Fibroblast of lung (primary cell): ENCODE results near the gene SLC43A1. TPM values are rescaled to one million over a fixed set of nuclear protein-coding genes. Genes with fewer than 3 reads are reported as not detected.

ENCODE experiments used
- DNase-seq, 2 donors: peaks; one replicate each; pipeline versions ENCODE4 v3.0.0 to v3.0.0-alpha.2; 2010; ENCODE audit warnings: low read depth in 2 of 2
- H2AFZ ChIP-seq: 2 replicates; pipeline ENCODE4 v1.5.1; 2012; ENCODE audit warnings: low read length, control low read depth, inconsistent platforms
- H3K27ac ChIP-seq: 2 replicates; pipeline ENCODE4 v1.5.1; 2011; ENCODE audit warnings: low read length, control low read depth; ENCODE audit not compliant: insufficient read depth
- H3K27me3 ChIP-seq: 2 replicates; pipeline ENCODE4 v1.5.1; 2011; ENCODE audit warnings: mild to moderate bottlenecking, low read length; ENCODE audit not compliant: control insufficient read depth, insufficient read depth
- H3K36me3 ChIP-seq: 2 replicates; pipeline ENCODE4 v1.5.1; 2011; ENCODE audit warnings: low read length; ENCODE audit not compliant: control insufficient read depth, insufficient read depth
- H3K4me1 ChIP-seq: 2 replicates; pipeline ENCODE4 v1.5.1; 2011; ENCODE audit warnings: low read length; ENCODE audit not compliant: control insufficient read depth, insufficient read depth; ENCODE audit errors: extremely low read depth
- H3K4me2 ChIP-seq: 2 replicates; pipeline ENCODE4 v1.5.1; 2011; ENCODE audit warnings: low read length, control low read depth; ENCODE audit not compliant: insufficient read depth; ENCODE audit errors: extremely low read depth
- H3K4me3 ChIP-seq, 4 experiments: fragments of 200-600 bp in 1 of 4; sonication (generic) in 1 of 4; replicated peaks in 1 of 4; 2 replicates each; pipeline ENCODE4 v1.5.1; 2011 to 2016; ENCODE audit warnings: low read length in 4 of 4, low read depth in 3 of 4, mild to moderate bottlenecking in 3 of 4, control low read depth in 2 of 4, inconsistent platforms in 1 of 4, mixed read lengths in 1 of 4; ENCODE audit not compliant: insufficient read depth in 1 of 4; ENCODE audit errors: control extremely low read depth in 1 of 4
- H3K79me2 ChIP-seq: 2 replicates; pipeline ENCODE4 v1.5.1; 2012; ENCODE audit warnings: mild to moderate bottlenecking, low read length, inconsistent platforms; ENCODE audit not compliant: control insufficient read depth, insufficient read depth
- H3K9ac ChIP-seq: 2 replicates; pipeline ENCODE4 v1.5.1; 2011; ENCODE audit warnings: mild to moderate bottlenecking, low read length, control low read depth; ENCODE audit not compliant: insufficient read depth
- H3K9me3 ChIP-seq: 2 replicates; pipeline ENCODE4 v1.5.1; 2012; ENCODE audit warnings: low read depth, low read length; ENCODE audit not compliant: control insufficient read depth, insufficient read depth
- H4K20me1 ChIP-seq: 2 replicates; pipeline ENCODE4 v1.5.1; 2011; ENCODE audit warnings: low read length; ENCODE audit not compliant: control insufficient read depth, insufficient read depth; ENCODE audit errors: extremely low read depth
- CTCF ChIP-seq, 2 donors: IDR thresholded peaks in 1 of 2; conservative IDR thresholded peaks in 1 of 2; 1 replicate in 1 of 2; 2 replicates in 1 of 2; pipeline ENCODE4 v1.5.1; 2011 to 2012; ENCODE audit warnings: low read length in 2 of 2, control low read depth in 1 of 2, inconsistent platforms in 1 of 2, low read depth in 1 of 2, mild to moderate bottlenecking in 1 of 2
- EZH2 ChIP-seq: IDR thresholded peaks from 2 replicates; pipeline ENCODE4 v1.5.1; 2012; ENCODE audit warnings: low read length, control low read depth, mild to moderate bottlenecking; ENCODE audit errors: missing control alignments
- polyA plus RNA-seq, 2 donors: library from polyadenylated mRNA; depleted of rRNA in 1 of 2; stranded (reverse) in 1 of 2; unstranded in 1 of 2; fragments of >200 nt; gene quantifications; 2 replicates each; pipeline ENCODE4 v1.2.1, GENCODE V29; 2011 to 2012; ENCODE audit warnings: missing spikeins in 1 of 2
- total RNA-seq: library from RNA; depleted of rRNA; stranded (reverse); fragments of >200 nt; gene quantifications from 2 replicates; pipeline ENCODE4 v1.2.1, GENCODE V29; 2014

The SLC43A1 gene
- total and polyA plus RNA-seq, 2 donors (not counting 1 experiment from before 2014, with no cell fraction given) = 13.2 to 19.8 TPM

DNA sequence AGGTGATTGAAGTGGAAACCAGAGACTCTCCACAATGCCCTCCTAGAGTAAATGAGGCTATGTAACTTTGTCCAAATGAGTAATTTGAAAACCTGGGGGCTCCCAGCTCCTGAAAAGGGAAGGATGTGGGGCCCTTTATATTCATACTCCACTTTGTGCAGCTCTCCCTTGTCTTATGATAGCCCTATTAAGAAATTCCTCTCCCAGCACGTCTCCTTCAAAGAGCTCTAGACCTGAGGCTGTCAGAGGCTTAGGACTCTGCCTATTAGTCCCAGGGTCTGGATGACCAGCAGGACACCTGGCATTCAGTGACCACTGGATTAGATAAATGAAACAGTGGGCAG, 2.1 kb downstream of the SLC43A1 start:
- no peak overlapping the region for H2AFZ ChIP-seq
- DNase-seq = no peak
- H3K27ac ChIP-seq = no peak overlapping the region
- no peak for TF ChIP-seq CTCF (conservative IDR thresholded peaks at IDR 0.05 in 1 of 2, IDR thresholded peaks at IDR 0.05 in 1 of 2; ENCODE audit: low read depth in 1 of 2, low read length in 2 of 2)
- no peak for TF ChIP-seq EZH2
- peaks cover 3% of the 10 kb centered on the region for H3K4me1 ChIP-seq
- no peaks in the 10 kb centered on the region for H3K9me3 ChIP-seq
- H3K4me2 ChIP-seq = peak overlapping the region; percentile 4
- no peaks in the 10 kb centered on the region for H3K27me3 ChIP-seq
- H3K36me3 ChIP-seq = peaks cover 3% of the 10 kb centered on the region
- H4K20me1 ChIP-seq = no peaks in the 10 kb centered on the region
- no peak overlapping the region for H3K9ac ChIP-seq
- H3K79me2 ChIP-seq = no peaks in the 10 kb centered on the region
- peak overlapping the region in 2 of 4 experiments; percentile 80 to 91 for H3K4me3 ChIP-seq

DNA sequence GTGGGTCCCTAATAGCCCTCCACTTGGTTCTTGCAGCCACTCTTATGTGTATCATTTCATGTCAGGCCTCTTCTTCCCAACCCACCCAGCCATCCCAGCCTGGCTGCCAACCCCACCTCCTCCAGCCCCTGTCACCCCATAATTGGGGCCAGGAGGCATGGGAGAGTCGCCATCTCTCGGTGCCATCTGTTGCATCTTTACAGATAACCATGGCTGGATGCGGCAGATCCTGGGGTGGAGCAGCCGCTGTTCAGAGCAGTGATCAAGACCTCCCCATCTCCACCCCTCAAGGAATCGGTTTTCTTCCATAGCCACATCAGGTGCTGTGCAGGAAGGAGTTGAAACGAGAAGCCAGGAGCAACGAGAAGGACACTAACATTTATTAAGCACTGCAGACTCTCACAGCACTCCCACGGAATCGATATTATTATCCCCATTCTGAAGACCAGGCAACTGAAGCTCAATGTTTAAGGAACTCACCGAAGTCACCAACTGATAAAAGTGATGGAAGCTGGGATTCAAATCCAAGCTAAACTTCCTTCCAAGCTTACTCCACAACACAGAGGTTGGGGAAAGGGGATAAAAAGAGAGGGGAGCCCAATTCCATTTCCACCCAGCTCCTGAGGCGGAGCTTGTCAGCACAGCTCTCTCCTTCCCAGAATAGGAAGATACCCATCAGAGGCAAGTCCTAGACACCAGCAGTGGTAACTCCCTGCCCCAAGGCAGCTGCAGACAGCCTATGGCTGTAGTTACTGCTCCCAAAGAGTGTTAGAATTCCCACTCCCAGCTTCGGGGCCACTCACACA, 2.7 kb downstream of the SLC43A1 start:
- H3K9me3 ChIP-seq = no peaks in the 10 kb centered on the region
- no peak for DNase-seq
- H4K20me1 ChIP-seq = no peaks in the 10 kb centered on the region
- no peak overlapping the region for H3K4me2 ChIP-seq
- TF ChIP-seq CTCF (conservative IDR thresholded peaks at IDR 0.05 in 1 of 2, IDR thresholded peaks at IDR 0.05 in 1 of 2; ENCODE audit: low read depth in 1 of 2, low read length in 2 of 2) (no peak), EZH2 (no peak)
- no peak overlapping the region for H3K27ac ChIP-seq
- no peak overlapping the region for H2AFZ ChIP-seq
- peaks cover 3% of the 10 kb centered on the region for H3K36me3 ChIP-seq
- H3K4me1 ChIP-seq = peaks cover 3% of the 10 kb centered on the region
- H3K79me2 ChIP-seq = no peaks in the 10 kb centered on the region
- no peaks in the 10 kb centered on the region for H3K27me3 ChIP-seq
- H3K9ac ChIP-seq = no peak overlapping the region
- peak overlapping the region in 1 of 4 experiments; percentile 91 for H3K4me3 ChIP-seq

- no peak for DNase-seq
- Histone ChIP-seq H3K4me2 (no peak overlapping the region), H3K27ac (no peak overlapping the region), H3K4me1 (peaks cover 3% of the 10 kb centered on the region), H3K4me3 (no peak overlapping the region), H2AFZ (no peak overlapping the region), H4K20me1 (no peaks in the 10 kb centered on the region), H3K79me2 (no peaks in the 10 kb centered on the region), H3K27me3 (no peaks in the 10 kb centered on the region), H3K36me3 (peaks cover 3% of the 10 kb centered on the region), H3K9ac (no peak overlapping the region), H3K9me3 (no peaks in the 10 kb centered on the region)
- TF ChIP-seq EZH2 (no peak), CTCF (conservative IDR thresholded peaks at IDR 0.05 in 1 of 2, IDR thresholded peaks at IDR 0.05 in 1 of 2; ENCODE audit: low read depth in 1 of 2, low read length in 2 of 2) (no peak)
Observed at GRCh38 chr11:57511741-57512430, 3.6 kb downstream of the SLC43A1 start.
